Loucy (cell line): ENCODE measurements around the gene SLC17A7.

Experiments
- CTCF ChIP-seq: fragments of 200-600 bp; sonication (generic); conservative IDR thresholded peaks from 2 replicates; pipeline ENCODE4 v1.5.1; 2014; ENCODE audit warnings: mild to moderate bottlenecking, antibody characterized with exemption, low read length
- EZH2phosphoT487 ChIP-seq: fragments of 200-600 bp; IDR thresholded peaks from 2 replicates; pipeline ENCODE4 v1.6.1; 2018; ENCODE audit warnings: antibody characterized with exemption, mild to moderate bottlenecking, moderate library complexity, borderline replicate concordance

DNA sequence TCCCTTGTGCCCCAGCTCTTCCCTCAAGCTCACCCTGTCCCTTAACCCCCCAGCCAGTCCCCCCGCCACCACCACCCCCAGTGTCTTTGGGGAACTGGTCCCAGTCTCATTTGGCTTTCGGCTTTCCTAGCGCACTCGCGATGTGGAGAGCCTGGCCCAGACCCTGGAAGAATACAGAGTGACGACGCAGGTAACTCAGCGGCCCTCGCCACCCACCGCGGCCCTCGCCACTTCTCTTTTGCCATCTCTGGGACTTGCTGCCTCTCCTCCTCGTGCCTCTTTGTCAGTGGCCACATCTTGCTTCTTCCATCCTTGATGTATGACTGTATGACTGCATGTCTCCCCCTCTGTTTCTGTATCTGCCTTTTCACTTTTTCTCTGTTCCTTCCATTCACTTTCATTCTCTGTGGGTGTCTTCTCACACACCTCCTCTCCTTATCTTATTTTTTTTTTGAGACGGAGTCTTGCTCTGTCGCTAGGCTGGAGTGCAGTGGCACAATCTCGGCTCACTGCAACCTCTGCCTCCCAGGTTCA, 33.8 kb downstream of the SLC17A7 start:
- TF ChIP-seq CTCF (no peak), EZH2phosphoT487 (no peak)
